Glomerular visceral epithelial cell (primary cell): Measurements from ENCODE around the gene CENPX.

Source experiments
- DNase-seq: peaks from one replicate; pipeline ENCODE4 v3.0.0-alpha.2; 2016; ENCODE audit errors: extremely low spot score

The CENPX gene

DNA sequence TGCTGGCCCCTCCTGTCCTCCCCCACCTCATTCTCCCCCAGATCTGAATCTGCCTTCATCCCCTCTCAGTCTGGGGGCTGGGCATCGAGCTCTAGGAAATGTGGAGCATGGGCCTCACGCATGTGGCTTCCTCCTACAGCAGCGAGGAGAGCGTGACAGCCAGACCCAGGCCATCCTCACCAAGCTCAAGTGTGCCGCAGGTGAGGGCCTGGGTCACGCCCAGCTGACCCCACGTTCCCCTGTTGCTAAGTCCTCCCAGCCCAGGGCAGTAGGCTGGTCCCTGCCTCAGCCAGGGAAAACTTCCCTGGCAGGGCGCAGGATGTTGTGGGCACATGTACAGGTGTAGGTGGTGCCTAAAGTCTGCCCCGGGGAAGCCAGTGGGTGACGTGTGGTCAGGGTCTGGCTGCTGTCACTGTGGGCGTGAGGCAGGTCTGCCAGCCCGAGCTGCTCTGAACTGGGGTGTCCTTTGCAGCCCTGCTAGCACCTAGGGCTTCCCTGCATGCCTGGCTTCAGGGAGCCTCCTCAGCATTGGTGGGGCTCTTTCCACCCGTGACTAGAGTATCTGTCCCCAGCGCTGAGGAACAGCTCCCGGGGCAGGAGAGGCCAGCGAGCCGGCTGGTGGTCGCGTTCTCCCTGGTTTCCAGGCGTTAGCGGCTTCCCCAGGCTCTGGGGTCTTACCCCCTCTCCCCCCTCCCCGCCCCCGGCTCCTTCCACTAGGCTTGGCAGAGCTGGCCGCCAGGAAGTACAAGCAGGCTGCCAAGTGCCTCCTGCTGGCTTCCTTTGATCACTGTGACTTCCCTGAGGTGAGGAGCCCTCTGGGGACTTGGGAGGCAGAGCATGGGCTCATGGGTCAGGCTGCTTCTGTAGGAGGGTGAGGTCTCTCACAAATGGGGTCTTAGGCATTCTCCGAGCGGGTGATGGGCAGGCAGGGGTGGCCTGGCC lies 32.6 kb upstream of the CENPX start:
- DNase-seq: no peak

DNA sequence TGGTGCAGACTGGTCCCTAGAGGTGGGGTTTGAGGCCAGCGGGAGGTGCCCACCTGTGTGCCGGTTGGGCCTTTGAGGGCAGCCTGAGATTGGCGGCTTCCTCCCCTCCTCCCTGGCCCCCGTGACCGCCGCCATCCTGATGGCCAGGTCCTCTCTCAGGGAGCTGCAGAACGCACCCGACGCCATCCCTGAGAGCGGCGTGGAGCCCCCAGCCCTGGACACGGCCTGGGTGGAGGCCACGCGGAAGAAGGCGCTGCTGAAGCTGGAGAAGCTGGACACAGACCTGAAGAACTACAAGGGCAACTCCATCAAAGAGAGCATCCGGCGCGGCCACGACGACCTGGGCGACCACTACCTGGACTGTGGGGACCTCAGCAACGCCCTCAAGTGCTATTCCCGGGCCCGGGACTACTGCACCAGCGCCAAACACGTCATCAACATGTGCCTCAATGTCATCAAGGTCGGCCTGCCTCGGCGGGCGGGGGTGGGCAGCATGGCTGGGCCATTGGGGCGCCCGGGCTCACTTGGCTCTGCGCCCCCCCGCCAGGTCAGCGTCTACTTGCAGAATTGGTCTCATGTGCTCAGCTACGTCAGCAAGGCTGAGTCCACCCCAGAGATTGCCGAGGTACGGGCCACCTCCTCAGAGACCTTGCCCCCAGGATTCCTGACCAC lies 31.8 kb upstream of the CENPX start:
- DNase-seq: no peak

- DNase-seq: no peak
Observed at GRCh38 chr17:82053556-82054263, 31.0 kb upstream of the CENPX start.

- DNase-seq: no peak
Observed at GRCh38 chr17:82053130-82053529, 30.5 kb upstream of the CENPX start.

GRCh38 chr17:82052638-82053059 lies 30.0 kb upstream of the CENPX start:
- no peak for DNase-seq

GRCh38 chr17:82051776-82052637 lies 29.3 kb upstream of the CENPX start, which contains the start of the genes GPS1 and RFNG:
Gene GPS1 (plus strand): TSS chr17:82051898. CDS start chr17:82051932, 34 bp downstream.
Gene RFNG (minus strand): TSS chr17:82051811. CDS start chr17:82051766, 45 bp downstream.
- DNase-seq: peak; percentile 66

DNA sequence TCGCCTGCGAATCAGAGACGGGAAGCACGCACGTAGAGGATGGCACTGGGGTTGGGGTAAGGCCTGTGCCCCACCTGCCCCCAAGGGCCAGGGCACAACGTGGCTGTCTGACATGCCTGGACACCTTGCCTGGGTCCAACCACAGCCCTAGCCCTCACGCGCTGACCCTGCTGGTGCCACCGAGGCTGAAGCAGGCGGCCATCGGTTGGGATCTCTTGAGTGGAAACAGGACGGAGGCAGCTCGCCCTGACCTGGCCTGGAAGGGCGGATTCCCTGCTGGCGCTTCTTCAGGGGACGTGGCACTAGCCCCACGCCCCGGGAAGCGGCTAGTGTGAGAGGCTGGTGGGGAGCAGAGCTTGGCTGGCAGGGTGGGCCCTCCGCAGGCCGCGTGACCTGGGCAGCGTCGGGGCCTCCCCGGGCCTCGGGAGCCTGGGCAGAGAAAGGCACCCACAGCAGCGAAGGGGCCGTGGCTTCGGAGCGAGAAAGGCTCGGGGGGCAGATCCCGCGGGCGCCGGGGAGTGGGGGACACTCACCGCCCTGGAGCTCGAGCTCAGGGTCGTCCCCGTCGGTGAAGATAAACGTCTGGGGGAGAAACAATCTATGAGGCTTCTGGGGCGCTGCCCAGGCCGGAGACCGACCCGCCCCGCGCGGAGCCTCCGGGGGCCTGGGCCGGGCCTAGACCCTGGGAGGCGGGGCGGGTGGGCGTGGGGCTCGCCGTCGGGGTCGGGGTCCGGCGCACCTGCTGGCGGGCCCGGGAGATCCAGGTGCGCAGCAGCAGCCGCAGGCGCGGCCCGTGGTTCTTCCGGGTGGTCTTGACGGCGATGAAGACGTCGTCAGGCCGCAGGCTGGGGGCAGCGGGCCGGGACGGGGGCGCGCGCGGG lies 28.3 kb upstream of the CENPX start:
- no peak for DNase-seq

GRCh38 chr17:82050152-82050760 lies 27.6 kb upstream of the CENPX start:
- no peak for DNase-seq

GRCh38 chr17:82049521-82049971 lies 26.9 kb upstream of the CENPX start:
- no peak for DNase-seq

DNA sequence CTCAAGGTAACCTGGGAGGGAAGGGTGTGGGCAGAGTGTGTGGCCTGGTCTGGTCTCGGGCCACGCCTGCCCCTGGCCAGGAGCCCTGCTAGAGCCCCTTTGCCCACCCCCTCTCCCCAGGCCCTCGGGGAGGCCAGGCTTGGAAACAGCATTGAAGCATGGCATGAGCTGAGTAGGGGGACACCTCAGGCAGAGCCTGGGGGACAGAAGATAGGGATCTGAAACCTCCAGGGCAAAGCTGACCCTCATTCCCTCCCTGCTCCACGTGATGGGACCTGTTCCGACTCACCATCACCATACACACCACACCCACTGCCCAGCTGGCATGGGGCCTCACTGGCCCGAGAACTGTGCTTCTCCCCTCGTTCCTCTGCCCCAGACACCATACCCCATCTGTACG lies 26.4 kb upstream of the CENPX start:
- no peak for DNase-seq

DNA sequence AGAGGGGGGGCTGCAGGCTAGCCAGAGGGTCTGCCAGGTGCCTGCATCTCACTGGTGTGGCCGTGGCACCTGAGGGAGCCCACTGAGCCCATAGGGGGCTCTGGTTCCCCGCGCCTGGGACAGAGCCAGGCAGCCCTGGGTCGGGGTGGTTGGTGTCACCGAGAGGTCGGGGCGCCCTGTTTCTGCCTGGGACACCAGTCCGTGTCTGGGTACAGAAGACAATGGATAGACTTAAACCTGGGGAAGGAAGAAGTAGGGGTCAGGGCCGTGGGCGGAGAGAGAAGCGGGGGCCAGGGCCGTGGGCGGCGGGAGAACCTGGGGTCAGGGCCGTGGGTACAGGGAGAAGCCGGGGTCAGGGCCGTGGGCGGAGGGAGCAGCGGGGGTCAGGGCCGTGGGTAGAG lies 25.9 kb upstream of the CENPX start:
- DNase-seq: no peak

DNA sequence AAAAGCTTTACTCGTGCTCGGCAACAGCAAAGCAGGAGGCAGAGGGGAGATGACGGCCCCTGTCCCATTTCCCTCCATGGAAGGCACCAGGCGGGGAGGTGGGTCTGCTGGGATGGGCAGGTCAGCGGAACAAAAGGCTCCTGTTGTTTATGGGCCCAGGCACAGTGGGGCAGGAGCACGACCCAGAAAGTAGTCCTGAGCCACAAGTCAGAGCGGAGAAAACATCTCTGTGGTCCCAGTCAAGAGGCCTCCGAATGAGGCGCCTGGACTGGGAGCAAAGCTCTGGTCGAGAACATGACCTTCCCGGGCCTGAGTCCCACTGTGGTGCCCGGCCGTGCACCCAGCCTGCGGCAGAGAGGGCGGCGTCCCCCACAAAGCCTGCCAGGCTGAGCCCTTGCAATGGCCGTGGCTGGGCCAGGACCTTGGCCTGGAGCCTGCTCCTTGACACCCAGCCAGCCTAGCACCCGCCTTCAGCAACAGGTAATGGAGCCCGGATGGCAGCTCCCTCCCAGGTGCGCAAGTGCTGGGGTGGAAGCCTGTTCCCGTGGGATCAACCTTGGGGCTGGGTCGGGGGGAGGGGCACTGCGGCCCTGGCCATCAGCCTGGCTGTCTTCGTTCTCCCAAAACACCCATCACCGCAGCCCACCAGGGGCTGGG lies 25.4 kb upstream of the CENPX start:
- DNase-seq: no peak

DNA sequence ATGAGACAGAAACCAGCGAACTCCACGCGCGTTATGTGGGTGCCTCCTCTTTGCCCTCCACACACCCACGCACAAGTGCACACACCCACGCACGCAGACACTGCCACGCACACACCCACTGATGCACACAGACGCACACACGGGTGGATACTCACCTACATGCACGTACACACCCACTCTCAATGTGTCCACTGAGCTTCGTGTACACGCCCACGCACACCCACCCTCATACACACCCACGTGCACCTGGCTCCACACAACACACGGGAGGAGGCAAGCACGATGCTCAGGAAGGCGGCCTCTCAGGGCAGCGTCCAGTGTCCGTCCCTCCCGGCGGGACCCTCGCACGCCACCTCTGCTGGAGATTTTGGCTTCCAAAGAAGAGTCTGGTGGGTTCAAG lies 24.7 kb upstream of the CENPX start:
- no peak for DNase-seq

- no peak for DNase-seq
Observed at GRCh38 chr17:82046903-82047302, 24.2 kb upstream of the CENPX start.

DNA sequence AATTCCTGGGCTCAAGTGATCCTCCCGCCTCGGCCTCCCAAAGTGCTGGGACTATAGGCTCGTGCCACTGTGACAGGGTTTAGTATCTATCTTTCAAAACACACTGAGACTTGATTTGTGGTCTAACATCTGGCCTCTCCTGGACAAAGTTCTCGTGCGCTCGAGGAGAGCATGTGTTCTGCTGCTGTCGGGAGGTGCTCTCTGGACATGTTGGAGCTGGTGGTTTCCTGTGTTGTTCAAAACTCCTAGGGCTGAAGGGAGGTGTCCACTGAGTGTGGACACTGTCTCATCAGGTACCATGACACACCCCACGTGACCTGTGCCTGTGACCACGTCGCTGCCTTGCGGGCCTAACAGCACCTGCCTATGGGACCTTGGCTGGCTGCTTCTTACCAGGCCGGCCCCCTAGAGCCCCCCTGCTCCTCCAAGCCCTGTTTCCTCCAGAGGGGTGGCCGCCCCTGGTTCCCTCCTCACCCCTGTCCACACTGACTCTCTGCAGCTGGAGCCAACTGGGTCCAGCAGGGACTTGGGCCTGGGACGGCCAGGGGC lies 23.3 kb upstream of the CENPX start:
- no peak for DNase-seq

DNA sequence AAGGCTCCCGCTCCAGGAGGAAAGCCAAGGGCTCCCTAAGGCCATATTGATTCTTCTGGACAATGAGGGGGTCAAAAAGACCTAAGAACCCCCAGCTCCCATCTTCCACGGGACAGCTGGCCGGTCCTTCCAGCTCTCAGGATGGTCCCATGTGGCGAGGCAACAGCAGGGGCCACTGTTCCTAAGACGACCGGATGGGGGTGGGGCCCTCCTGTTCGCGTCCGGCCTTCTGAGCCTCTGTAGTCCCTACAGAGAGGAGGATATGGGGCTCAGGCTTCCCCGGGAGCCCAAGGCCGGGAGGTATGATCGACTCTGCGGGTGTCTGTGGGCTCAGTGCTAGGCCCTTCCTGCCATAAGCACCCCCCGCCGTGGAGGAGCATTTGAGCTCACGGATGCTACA lies 20.8 kb upstream of the CENPX start:
- no peak for DNase-seq

DNA sequence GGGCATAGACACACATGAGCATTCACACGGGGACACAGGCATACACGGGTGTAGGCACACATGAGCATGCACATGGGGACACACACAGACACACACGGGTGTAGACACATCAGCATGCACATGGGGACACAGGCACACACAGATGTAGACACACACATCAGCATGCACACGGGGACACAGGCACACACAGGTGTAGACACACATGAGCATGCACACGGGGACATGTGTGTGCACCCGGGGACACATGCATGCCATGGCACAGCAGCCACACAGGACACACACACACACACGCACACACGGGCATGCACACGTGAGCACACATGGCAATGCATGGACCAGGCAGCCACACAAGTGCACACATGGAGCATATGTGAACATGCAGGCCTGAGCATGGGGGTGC lies 20.0 kb upstream of the CENPX start:
- DNase-seq: no peak

DNA sequence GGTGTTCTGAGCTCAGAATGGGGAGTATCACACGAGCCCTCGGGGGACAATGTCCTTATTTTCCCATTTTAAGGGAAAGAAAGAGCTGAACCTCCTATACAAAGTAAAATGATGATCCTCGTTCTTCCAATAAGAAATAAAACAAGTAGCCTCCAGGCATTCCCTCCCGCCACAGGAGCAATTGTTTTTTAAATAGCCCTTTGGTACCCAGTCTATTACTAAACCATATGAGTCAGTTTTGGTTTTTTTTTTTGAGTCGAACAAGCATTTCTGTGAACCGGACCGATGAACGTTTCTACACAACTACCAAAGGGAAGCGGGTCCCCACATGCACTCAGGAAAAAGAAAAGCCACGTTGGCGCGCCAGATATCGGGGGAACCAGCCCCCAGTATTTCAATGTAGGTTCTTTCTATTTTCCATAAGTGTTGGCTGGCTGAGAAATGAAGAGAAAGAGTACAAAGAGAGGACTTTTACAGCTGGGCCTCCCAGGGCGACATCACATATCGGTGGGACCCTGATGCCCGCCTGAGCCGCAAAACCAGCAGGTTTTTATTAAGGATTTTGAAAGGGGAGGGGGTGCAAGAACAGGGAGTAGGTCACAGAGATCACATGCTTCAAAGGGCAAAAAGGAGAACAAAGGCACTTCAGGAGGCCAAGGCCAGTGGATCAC lies 18.6 kb upstream of the CENPX start:
- no peak for DNase-seq
